HepG2 (cell line): Measurements from ENCODE around the gene RMND5A.

Experiments used
- EZH2 ChIP-seq: conservative IDR thresholded peaks from 2 replicates; pipeline ENCODE4 v1.6.1; 2012; ENCODE audit warnings: mild to moderate bottlenecking, low read depth, low read length, moderate library complexity
- HMG20A ChIP-seq: IDR thresholded peaks from 2 replicates; pipeline ENCODE4 v1.6.1; 2016; ENCODE audit warnings: borderline replicate concordance
- SNAPC2 ChIP-seq: sonication (generic); formaldehyde crosslinking; IDR thresholded peaks from 2 replicates; pipeline ENCODE4 v1.8.1; 2022; ENCODE audit warnings: mild to moderate bottlenecking, missing genetic modification reagents
- ZNF350 ChIP-seq: sonication (generic); formaldehyde crosslinking; IDR thresholded peaks from 2 replicates; pipeline ENCODE4 v1.4.0; 2020; ENCODE audit warnings: mild to moderate bottlenecking, low read depth, missing genetic modification reagents, borderline replicate concordance
- ZNF746 ChIP-seq: sonication (generic); formaldehyde crosslinking; IDR thresholded peaks from 2 replicates; pipeline ENCODE4 v1.8.0; 2022; ENCODE audit warnings: mild to moderate bottlenecking, missing genetic modification reagents

- TF ChIP-seq HMG20A (CRISPR knock-in tag) (no peak), EZH2 (no peak), SNAPC2 (CRISPR knock-in tag) (no peak), ZNF350 (CRISPR knock-in tag) (no peak), ZNF746 (CRISPR knock-in tag) (no peak)
These were observed 41.1 kb upstream of the RMND5A start for GRCh38 chr2:86679036-86679435.
